Measurements from ENCODE around the gene IGSF11.

The IGSF11 gene

DNA sequence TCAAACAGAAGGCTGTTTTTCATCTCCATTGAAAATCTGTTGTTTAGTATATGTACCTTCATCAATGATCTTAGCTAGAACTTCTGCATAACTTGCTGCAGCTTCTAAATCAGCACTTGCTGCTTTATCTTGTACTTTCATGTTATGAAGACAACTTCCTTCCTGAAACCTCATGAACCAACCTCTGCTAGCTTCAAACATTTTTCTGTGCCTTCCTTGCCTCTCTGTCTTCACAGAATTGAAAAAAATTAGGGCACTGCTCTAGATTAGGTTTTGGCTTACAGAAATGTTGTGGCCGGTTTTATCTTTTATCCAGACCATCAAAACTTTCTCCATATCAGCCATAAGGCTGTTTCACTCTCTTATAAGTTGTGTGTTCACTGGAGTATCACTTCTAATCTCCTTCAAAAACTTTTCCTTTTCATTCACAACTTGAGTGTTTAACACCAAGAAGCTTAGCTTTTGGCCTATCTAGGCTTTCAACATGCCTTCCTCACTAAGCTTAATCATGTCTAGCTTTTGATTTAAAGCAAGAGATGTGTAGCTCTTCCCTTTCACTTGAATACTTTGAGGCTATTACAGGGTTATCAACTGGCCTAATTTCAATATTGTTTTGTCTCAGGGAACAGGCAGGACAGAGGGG lies 78.6 kb downstream of the IGSF11 start:
- no peak overlapping the region for H3K27ac ChIP-seq (ENCODE audit: low read depth in 2 of 2, low read length in 2 of 2)
- no peaks in the 10 kb centered on the region for H3K9me3 ChIP-seq (ENCODE audit: control insufficient read depth in 2 of 2, low read length in 2 of 2)
- H3K27me3 ChIP-seq (ENCODE audit: control insufficient read depth in 2 of 2, insufficient read depth in 2 of 2, low read length in 2 of 2) = no peaks in the 10 kb centered on the region
- no peak overlapping the region for H3K4me3 ChIP-seq (ENCODE audit: low read length in 2 of 2)
- no peaks in the 10 kb centered on the region for H3K4me1 ChIP-seq (ENCODE audit: control insufficient read depth in 2 of 2, insufficient read depth in 2 of 2, low read length in 2 of 2)
- H3K9ac ChIP-seq (ENCODE audit: low read depth in 1 of 2, low read length in 2 of 2) = no peak overlapping the region
- no peaks in the 10 kb centered on the region for H3K36me3 ChIP-seq (ENCODE audit: control insufficient read depth in 2 of 2, insufficient read depth in 2 of 2, low read length in 2 of 2)

DNA sequence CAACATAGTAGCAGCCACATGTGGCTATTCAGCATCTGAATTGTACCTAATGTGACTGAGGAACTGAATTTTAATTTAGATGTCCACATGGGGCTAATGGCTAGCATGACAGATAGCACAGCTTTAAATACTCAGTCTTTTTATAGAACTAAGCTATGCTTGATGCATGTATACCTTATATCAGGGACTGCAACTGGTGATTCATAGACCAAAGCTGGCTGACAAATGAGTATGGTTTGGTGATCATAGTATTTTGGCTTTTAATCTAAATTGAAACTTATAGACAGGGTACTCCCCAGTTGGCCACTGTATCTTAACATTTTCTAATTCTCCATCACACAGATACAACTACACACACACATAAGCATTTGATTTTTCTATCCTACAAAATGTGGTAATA lies 83.6 kb downstream of the IGSF11 start:
- no peaks in the 10 kb centered on the region for H3K36me3 ChIP-seq (ENCODE audit: control insufficient read depth in 2 of 2, insufficient read depth in 2 of 2, low read length in 2 of 2)
- no peaks in the 10 kb centered on the region for H3K9me3 ChIP-seq (ENCODE audit: control insufficient read depth in 2 of 2, low read length in 2 of 2)
- no peaks in the 10 kb centered on the region for H3K4me1 ChIP-seq (ENCODE audit: control insufficient read depth in 2 of 2, insufficient read depth in 2 of 2, low read length in 2 of 2)
- H3K9ac ChIP-seq (ENCODE audit: low read depth in 1 of 2, low read length in 2 of 2) = no peak overlapping the region
- H3K4me3 ChIP-seq (ENCODE audit: low read length in 2 of 2) = no peak overlapping the region
- no peaks in the 10 kb centered on the region for H3K27me3 ChIP-seq (ENCODE audit: control insufficient read depth in 2 of 2, insufficient read depth in 2 of 2, low read length in 2 of 2)
- no peak overlapping the region for H3K27ac ChIP-seq (ENCODE audit: low read depth in 2 of 2, low read length in 2 of 2)

DNA sequence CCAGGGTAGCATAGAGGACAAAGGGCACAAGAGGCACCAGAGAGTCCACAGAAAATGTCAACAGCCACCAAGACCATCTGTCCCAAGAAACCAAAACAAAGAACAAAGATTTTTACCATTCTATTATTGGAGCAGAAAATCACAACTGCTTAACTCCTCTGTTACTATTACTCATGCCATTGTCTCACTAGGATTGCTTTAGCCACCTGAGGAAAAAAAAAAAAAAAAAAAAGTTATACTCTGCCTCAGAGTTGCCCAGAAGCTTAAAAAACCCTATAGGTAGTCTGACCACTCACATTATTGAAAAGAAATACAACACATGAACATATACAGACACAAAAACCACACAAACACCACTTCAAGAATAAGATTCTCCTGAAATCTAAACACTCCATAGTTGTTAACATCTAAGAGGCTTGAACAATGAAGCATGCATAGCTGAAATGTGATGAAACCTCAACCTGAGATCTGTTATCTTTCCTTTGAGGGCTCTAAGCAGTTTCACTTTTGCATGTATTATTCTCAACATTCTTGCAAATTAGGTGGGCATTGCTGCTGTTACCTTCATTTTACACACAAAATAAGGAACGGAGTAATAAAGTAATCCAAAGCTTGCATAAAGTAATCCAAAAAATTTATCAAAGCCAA lies 85.4 kb downstream of the IGSF11 start:
- H3K27me3 ChIP-seq (ENCODE audit: control insufficient read depth in 2 of 2, insufficient read depth in 2 of 2, low read length in 2 of 2) = no peaks in the 10 kb centered on the region
- H3K9me3 ChIP-seq (ENCODE audit: control insufficient read depth in 2 of 2, low read length in 2 of 2) = no peaks in the 10 kb centered on the region
- no peak overlapping the region for H3K9ac ChIP-seq (ENCODE audit: low read depth in 1 of 2, low read length in 2 of 2)
- no peak overlapping the region for H3K4me3 ChIP-seq (ENCODE audit: low read length in 2 of 2)
- H3K27ac ChIP-seq (ENCODE audit: low read depth in 2 of 2, low read length in 2 of 2) = no peak overlapping the region
- H3K4me1 ChIP-seq (ENCODE audit: control insufficient read depth in 2 of 2, insufficient read depth in 2 of 2, low read length in 2 of 2) = no peaks in the 10 kb centered on the region
- no peaks in the 10 kb centered on the region for H3K36me3 ChIP-seq (ENCODE audit: control insufficient read depth in 2 of 2, insufficient read depth in 2 of 2, low read length in 2 of 2)

DNA sequence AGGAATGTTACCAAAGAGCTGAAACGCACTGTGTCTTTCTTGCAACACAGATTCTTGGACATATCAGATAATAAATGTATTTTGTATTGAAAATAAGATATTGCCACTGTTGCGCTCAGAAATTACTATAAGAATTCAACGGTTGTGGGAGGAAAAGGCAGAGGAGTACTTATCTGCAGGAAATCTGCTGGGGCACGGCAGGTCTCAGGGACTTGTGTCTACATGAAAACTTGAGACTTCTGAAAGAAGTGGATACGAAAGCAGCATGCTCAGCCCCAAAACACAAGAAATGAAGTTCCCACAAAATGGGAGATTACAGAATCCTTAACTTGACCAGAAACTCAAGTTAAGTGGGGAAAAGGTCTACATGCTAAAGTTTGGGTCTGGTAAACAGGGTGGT lies 86.5 kb downstream of the IGSF11 start:
- Histone ChIP-seq H3K9me3 (ENCODE audit: control insufficient read depth in 2 of 2, low read length in 2 of 2) (no peaks in the 10 kb centered on the region), H3K9ac (ENCODE audit: low read depth in 1 of 2, low read length in 2 of 2) (no peak overlapping the region), H3K4me1 (ENCODE audit: control insufficient read depth in 2 of 2, insufficient read depth in 2 of 2, low read length in 2 of 2) (no peaks in the 10 kb centered on the region), H3K27ac (ENCODE audit: low read depth in 2 of 2, low read length in 2 of 2) (no peak overlapping the region), H3K4me3 (ENCODE audit: low read length in 2 of 2) (no peak overlapping the region), H3K36me3 (ENCODE audit: control insufficient read depth in 2 of 2, insufficient read depth in 2 of 2, low read length in 2 of 2) (no peaks in the 10 kb centered on the region), H3K27me3 (ENCODE audit: control insufficient read depth in 2 of 2, insufficient read depth in 2 of 2, low read length in 2 of 2) (no peaks in the 10 kb centered on the region)

DNA sequence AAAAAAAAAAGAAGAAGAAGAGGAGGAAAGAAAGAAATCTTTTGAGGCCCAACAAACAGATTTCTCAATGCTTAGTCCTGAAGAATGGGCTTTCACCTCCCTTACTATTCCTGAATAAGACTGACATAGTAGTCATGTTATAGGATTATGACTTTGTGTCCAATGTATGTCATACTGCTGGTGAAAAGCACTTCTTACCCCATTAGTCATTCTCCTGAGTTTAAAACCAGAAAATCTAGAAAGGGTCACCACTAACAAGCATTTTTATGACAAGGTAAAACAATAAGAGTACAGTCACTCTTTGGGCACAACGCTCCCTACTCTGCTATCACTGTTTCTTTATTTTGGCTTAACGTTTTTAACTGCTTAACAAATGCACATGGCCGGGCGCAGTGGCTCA lies 88.2 kb downstream of the IGSF11 start:
- Histone ChIP-seq H3K4me3 (ENCODE audit: low read length in 2 of 2) (no peak overlapping the region), H3K27ac (ENCODE audit: low read depth in 2 of 2, low read length in 2 of 2) (no peak overlapping the region), H3K36me3 (ENCODE audit: control insufficient read depth in 2 of 2, insufficient read depth in 2 of 2, low read length in 2 of 2) (no peaks in the 10 kb centered on the region), H3K4me1 (ENCODE audit: control insufficient read depth in 2 of 2, insufficient read depth in 2 of 2, low read length in 2 of 2) (no peaks in the 10 kb centered on the region), H3K27me3 (ENCODE audit: control insufficient read depth in 2 of 2, insufficient read depth in 2 of 2, low read length in 2 of 2) (no peaks in the 10 kb centered on the region), H3K9ac (ENCODE audit: low read depth in 1 of 2, low read length in 2 of 2) (no peak overlapping the region), H3K9me3 (ENCODE audit: control insufficient read depth in 2 of 2, low read length in 2 of 2) (no peaks in the 10 kb centered on the region)

DNA sequence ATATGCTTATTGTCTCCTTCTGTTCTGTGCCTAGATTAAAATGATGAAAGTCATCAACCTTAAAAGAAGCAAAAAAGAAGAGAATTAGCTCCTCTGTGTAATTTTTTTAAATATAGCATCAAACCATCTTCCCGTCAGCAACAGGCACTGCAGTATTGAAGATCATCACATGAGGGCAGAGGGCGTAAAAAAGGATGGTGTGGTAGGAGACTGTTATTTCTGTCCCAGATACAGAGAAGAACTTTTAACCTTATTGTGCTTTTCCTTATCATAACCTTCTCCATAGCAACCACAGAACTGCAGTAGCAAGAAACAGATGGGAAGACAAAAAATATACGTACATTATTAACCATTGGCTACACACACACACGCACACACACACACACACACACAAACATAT lies 88.8 kb downstream of the IGSF11 start:
- no peaks in the 10 kb centered on the region for H3K9me3 ChIP-seq (ENCODE audit: control insufficient read depth in 2 of 2, low read length in 2 of 2)
- H3K27me3 ChIP-seq (ENCODE audit: control insufficient read depth in 2 of 2, insufficient read depth in 2 of 2, low read length in 2 of 2) = no peaks in the 10 kb centered on the region
- H3K4me3 ChIP-seq (ENCODE audit: low read length in 2 of 2) = no peak overlapping the region
- H3K27ac ChIP-seq (ENCODE audit: low read depth in 2 of 2, low read length in 2 of 2) = no peak overlapping the region
- no peak overlapping the region for H3K9ac ChIP-seq (ENCODE audit: low read depth in 1 of 2, low read length in 2 of 2)
- no peaks in the 10 kb centered on the region for H3K4me1 ChIP-seq (ENCODE audit: control insufficient read depth in 2 of 2, insufficient read depth in 2 of 2, low read length in 2 of 2)
- H3K36me3 ChIP-seq (ENCODE audit: control insufficient read depth in 2 of 2, insufficient read depth in 2 of 2, low read length in 2 of 2) = no peaks in the 10 kb centered on the region

DNA sequence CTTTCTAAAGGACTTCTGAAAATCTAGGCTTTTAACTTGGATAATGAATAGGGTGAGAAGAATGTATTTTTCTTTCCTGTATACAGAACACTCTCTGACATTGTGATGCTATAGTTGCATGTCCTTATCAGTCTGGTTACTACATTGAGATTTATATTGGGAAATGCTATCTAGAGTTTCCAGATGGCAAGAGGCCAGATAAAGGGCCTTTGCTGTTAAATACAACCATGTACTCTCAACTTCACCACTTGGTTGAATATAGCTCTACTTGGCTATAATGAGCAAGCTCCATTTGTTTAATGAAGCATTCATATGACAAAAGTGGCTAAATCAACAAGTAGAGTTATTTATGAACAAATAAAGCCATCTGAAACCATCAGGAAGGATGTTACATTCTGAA lies 91.0 kb downstream of the IGSF11 start:
- no peaks in the 10 kb centered on the region for H3K36me3 ChIP-seq (ENCODE audit: control insufficient read depth in 2 of 2, insufficient read depth in 2 of 2, low read length in 2 of 2)
- no peaks in the 10 kb centered on the region for H3K27me3 ChIP-seq (ENCODE audit: control insufficient read depth in 2 of 2, insufficient read depth in 2 of 2, low read length in 2 of 2)
- H3K4me1 ChIP-seq (ENCODE audit: control insufficient read depth in 2 of 2, insufficient read depth in 2 of 2, low read length in 2 of 2) = no peaks in the 10 kb centered on the region
- no peak overlapping the region for H3K27ac ChIP-seq (ENCODE audit: low read depth in 2 of 2, low read length in 2 of 2)
- no peaks in the 10 kb centered on the region for H3K9me3 ChIP-seq (ENCODE audit: control insufficient read depth in 2 of 2, low read length in 2 of 2)
- H3K4me3 ChIP-seq (ENCODE audit: low read length in 2 of 2) = no peak overlapping the region
- no peak overlapping the region for H3K9ac ChIP-seq (ENCODE audit: low read depth in 1 of 2, low read length in 2 of 2)

DNA sequence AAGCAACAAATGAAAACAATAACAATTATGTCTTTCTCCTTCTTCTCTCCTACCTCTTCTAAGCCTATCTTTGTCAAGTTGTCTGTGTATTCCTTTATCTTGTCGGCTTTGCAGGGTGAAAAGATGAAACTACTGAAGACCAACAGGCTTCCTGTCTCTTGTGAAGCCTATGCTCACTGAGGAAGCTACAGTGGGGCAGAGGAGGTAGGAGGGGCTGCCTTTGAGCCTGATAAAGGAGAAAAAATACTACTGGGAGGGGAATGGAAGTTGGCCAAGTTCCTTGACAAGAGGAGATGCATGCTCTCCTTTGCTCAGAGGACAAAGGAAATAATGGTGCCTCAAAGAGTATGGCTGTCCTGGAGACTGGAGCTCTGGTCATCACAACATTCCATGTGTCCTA lies 92.0 kb downstream of the IGSF11 start:
- no peaks in the 10 kb centered on the region for H3K27me3 ChIP-seq (ENCODE audit: control insufficient read depth in 2 of 2, insufficient read depth in 2 of 2, low read length in 2 of 2)
- H3K9me3 ChIP-seq (ENCODE audit: control insufficient read depth in 2 of 2, low read length in 2 of 2) = no peaks in the 10 kb centered on the region
- H3K9ac ChIP-seq (ENCODE audit: low read depth in 1 of 2, low read length in 2 of 2) = no peak overlapping the region
- H3K36me3 ChIP-seq (ENCODE audit: control insufficient read depth in 2 of 2, insufficient read depth in 2 of 2, low read length in 2 of 2) = no peaks in the 10 kb centered on the region
- H3K4me1 ChIP-seq (ENCODE audit: control insufficient read depth in 2 of 2, insufficient read depth in 2 of 2, low read length in 2 of 2) = no peaks in the 10 kb centered on the region
- H3K27ac ChIP-seq (ENCODE audit: low read depth in 2 of 2, low read length in 2 of 2) = no peak overlapping the region
- H3K4me3 ChIP-seq (ENCODE audit: low read length in 2 of 2) = no peak overlapping the region

DNA sequence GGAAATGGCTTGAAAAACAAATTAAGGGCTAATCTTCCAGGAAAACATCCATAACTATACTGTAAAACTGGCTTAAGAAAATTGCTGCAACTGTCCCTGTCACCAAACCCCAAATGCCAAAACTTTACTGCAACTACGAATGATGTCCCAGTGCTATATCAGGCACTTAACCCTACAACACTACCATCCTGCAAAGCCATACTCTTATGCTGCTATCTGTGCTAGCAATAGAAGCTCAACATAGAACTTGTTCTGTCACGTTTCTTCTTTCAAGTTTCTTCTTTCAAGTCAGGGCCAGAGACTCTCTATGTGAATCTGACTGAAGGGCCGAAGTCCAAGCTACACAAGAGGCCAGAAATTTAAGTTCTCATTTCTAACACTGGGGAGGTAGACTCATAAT lies 92.5 kb downstream of the IGSF11 start:
- Histone ChIP-seq H3K27ac (ENCODE audit: low read depth in 2 of 2, low read length in 2 of 2) (no peak overlapping the region), H3K27me3 (ENCODE audit: control insufficient read depth in 2 of 2, insufficient read depth in 2 of 2, low read length in 2 of 2) (no peaks in the 10 kb centered on the region), H3K4me1 (ENCODE audit: control insufficient read depth in 2 of 2, insufficient read depth in 2 of 2, low read length in 2 of 2) (no peaks in the 10 kb centered on the region), H3K9ac (ENCODE audit: low read depth in 1 of 2, low read length in 2 of 2) (no peak overlapping the region), H3K36me3 (ENCODE audit: control insufficient read depth in 2 of 2, insufficient read depth in 2 of 2, low read length in 2 of 2) (no peaks in the 10 kb centered on the region), H3K4me3 (ENCODE audit: low read length in 2 of 2) (no peak overlapping the region), H3K9me3 (ENCODE audit: control insufficient read depth in 2 of 2, low read length in 2 of 2) (no peaks in the 10 kb centered on the region)

DNA sequence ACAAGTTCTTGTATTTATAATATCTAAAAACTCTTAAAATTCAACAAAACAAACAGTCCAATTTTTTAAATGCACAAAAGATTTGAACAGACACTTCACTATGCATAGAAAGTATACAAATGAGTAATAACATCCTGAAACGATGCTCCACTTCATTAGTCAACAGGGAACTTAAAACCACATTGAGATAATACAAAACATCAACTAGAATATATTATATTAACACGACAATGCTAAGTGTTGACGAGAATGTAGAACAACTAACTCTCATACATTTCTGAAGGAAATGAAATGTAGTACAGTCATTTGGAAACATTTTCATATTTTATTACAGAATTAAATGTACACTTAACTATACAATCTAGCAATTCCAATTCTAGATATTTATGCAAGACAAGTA lies 93.4 kb downstream of the IGSF11 start:
- Histone ChIP-seq H3K27me3 (ENCODE audit: control insufficient read depth in 2 of 2, insufficient read depth in 2 of 2, low read length in 2 of 2) (no peaks in the 10 kb centered on the region), H3K27ac (ENCODE audit: low read depth in 2 of 2, low read length in 2 of 2) (no peak overlapping the region), H3K9ac (ENCODE audit: low read depth in 1 of 2, low read length in 2 of 2) (no peak overlapping the region), H3K9me3 (ENCODE audit: control insufficient read depth in 2 of 2, low read length in 2 of 2) (no peaks in the 10 kb centered on the region), H3K4me1 (ENCODE audit: control insufficient read depth in 2 of 2, insufficient read depth in 2 of 2, low read length in 2 of 2) (no peaks in the 10 kb centered on the region), H3K4me3 (ENCODE audit: low read length in 2 of 2) (no peak overlapping the region), H3K36me3 (ENCODE audit: control insufficient read depth in 2 of 2, insufficient read depth in 2 of 2, low read length in 2 of 2) (no peaks in the 10 kb centered on the region)
